IPS-NIHi11 (cell line): Measurements from ENCODE around the gene PEX11B.
"Not testable (repeated sequence)": the region's sequence is repeated elsewhere in the genome, so short reads cannot be mapped to it uniquely, and the experiment has no call there.

Experiments
- DNase-seq: peaks from one replicate; pipeline ENCODE4 v3.0.0; 2012; ENCODE audit warnings: mixed read lengths, low spot score

The PEX11B gene

GRCh38 chr1:145951526-145951925 is 33.0 kb upstream of the PEX11B start:
- no peak for DNase-seq

- no peak for DNase-seq
Measured at GRCh38 chr1:145949219-145949618, 30.7 kb upstream of the PEX11B start.

DNA sequence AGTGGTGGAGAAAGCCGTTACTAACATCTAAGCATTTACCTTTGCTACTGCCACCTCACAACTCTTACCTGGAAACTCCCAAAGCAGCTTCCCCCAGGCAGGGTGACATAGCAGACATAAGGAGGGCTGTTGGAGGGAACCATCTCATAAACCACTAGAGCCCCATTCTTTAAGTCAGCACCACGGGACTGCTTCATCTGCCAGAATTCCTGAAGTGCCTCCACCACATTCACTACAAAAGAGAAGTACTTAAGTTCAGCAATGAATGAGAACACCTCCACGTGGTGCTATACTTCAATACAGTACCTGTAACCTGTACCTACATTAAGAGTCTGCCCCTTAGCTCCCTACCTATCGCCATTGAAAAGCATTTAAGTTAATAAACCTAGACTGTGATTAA is 29.0 kb upstream of the PEX11B start:
- peak; percentile 72 for DNase-seq

DNA sequence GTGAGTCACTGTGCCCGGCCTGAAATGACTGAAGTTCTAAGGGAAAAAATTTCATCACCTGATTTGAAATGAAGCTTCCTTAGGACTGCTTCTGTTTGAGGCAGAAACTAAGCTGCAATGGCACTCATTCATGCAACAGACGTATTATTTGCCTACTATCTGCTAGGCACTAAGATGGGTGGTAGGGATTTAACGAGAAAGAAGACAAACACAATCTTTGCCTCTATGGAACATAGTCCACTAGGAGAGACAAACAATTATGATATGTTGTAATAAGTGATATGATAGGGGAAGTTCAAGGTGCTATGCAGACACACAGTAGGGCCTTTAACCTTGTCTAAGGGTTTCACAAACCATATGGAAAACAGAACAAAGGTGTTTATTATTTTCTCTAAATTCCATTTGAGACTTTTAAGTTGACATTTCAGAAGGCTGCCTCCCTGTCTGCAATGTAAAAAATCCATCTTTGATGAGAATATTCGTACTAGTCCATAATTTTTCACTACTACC is 28.0 kb upstream of the PEX11B start:
- no peak for DNase-seq

DNA sequence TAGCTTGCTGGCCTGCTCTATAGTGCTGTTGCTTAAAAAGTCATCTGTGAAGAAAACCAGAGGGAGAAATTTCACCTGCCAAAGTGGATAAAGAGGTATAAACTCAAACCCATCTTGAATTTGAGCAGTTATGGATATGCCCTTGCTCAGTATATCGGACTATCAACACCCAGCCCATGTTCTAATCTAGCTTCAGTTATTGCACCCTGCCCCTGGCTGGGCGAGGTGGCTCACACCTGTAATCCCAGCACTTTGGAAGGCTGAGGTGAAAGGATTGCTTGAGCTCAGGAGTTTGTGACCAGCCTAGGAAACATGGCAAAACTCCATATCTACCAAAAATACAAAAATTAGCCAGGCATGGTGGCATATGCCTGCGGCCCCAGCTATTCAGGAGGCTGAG is 26.0 kb upstream of the PEX11B start:
- no peak for DNase-seq

GRCh38 chr1:145942871-145943270 is 24.4 kb upstream of the PEX11B start:
- no peak for DNase-seq

GRCh38 chr1:145942405-145942804 is 23.9 kb upstream of the PEX11B start:
- no peak for DNase-seq

DNA sequence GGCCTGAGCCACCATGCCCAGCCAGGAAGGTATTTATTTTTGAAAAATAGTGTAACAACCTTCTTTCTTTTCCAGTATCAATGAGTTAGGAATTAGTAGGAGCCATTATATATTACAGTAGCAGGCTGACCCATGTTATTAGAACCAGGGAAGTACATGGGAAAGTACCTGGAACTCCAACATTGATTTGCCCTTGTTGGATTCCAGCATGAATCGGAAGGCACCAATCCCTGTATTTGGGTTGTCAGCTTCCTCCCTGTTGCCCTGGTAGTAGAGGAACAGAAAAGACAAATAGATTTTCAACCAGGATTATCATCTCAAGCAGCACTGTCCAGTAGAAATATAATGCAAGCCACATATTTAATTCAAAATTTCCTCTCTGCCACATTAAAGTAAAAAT is 18.9 kb upstream of the PEX11B start:
- DNase-seq, result no peak

DNA sequence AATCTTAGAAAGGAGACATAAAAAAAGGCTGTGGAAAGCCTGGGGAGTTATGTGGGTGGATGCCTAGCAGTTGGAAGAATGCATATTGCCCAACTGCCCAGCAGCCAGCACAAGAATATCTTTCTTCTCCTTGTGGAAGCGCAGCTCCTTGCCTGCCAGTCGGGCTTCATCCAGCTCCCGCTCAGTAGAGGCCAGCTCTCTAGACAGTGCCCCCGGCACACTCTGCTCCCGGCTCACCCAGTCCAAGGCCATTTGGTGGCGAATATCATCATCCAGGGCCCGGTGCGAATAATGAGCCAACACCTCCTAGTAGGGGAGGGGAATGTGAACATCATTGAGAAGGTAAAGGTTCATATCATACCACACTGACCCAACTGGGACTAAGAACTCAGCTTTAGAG is 17.7 kb upstream of the PEX11B start:
- DNase-seq, result no peak

GRCh38 chr1:145935708-145936107 is 17.2 kb upstream of the PEX11B start:
- DNase-seq, result no peak

- DNase-seq, result not testable (repeated sequence)
Measured at GRCh38 chr1:145932522-145933009, 14.0 kb upstream of the PEX11B start.

GRCh38 chr1:145927916-145928643 is 9.6 kb upstream of the PEX11B start:
- DNase-seq, result no peak

- DNase-seq, result peak; percentile 86
Measured at GRCh38 chr1:145927063-145927886, 8.8 kb upstream of the PEX11B start, which contains the start of gene RBM8A. TSS of gene RBM8A (minus strand) at chr1:145927484. CDS start at chr1:145927426, 58 bp downstream.

DNA sequence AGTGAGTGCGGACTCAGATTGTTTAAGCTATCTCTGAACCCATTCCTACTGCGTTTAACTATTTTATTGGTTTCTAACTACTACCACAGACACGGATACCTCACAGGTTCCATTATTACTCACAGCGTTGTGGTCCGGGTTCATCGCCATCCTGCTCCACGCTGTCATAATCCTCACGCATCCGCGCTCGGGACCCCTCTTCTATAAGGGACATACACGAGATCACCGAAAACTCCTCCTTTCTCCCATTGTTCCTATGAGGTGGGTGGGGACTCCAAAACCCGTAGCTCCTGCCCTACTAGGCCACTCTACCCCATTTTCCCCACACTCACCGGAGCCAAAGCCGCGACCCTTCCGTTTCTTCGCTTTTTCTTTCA is 8.2 kb upstream of the PEX11B start:
- no peak for DNase-seq

DNA sequence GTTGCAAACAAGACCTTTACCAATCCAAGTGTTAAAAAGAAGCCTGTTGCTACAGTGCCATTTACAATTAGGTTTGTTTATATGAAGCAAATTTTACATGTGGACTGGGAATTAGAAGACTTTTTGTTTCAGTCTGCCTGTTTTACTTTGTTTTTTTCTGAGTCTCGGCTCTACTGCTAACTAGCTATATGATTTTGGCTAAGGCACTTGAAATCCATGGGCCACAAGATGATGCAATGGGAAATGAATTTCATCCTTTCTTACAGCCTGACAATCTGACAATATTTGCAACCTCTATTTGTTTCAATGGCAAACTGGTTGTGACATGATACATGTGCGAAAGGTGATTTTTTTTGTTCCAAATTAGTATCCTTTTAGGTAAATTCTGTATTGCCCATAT is 3.7 kb upstream of the PEX11B start:
- no peak for DNase-seq

DNA sequence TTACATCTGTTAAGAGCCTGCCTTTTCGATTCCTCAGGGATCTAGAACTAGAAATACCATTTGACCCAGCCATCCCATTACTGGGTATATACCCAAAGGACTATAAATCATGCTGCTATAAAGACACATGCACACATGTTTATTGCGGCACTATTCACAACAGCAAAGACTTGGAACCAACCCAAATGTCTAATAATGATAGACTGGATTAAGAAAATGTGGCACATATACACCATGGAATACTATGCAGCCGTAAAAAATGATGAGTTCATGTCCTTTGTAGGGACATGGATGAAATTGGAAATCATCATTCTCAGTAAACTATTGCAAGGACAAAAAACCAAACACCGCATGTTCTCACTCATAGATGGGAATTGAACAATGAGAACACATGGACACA is 1.8 kb upstream of the PEX11B start:
- not testable (repeated sequence) for DNase-seq

DNA sequence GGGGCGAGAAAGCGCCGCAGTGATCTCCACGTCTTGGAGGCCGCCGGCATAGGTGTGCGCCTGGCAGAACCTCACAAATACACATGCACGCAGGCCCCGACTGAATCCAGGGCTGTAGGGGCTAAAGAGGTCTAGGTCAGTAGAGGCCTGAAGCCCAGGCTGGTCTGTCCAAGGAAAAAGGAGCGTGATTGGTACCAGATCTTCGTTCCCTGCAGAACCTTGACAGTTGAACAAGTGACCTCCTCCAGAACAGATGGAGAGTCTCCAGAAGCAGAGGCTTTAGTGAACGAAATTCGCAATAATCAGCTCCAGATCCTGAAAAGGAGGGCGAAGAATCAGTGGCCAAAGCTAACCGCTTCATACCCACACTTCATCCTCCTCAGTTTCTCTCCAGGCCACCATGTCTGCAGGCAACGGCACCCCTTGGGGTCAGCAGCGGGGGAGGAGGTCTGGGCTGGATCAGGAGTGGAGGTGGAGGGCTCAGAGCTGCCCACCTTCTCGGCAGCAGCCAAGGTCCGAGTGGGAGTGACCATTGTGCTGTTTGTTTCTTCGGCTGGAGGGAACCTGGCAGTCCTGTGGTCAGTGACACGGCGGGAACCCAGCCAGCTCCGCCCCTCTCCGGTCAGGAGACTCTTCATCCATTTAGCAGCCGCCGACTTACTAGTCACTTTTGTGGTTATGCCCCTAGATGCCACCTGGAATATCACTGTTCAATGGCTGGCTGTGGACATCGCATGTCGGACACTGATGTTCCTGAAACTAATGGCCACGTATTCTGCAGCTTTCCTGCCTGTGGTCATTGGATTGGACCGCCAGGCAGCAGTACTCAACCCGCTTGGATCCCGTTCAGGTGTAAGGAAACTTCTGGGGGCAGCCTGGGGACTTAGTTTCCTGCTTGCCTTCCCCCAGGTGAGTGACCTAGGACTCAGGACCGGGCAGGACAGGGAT is 749 bp upstream of the PEX11B start:
- peak; percentile 50 for DNase-seq

DNA sequence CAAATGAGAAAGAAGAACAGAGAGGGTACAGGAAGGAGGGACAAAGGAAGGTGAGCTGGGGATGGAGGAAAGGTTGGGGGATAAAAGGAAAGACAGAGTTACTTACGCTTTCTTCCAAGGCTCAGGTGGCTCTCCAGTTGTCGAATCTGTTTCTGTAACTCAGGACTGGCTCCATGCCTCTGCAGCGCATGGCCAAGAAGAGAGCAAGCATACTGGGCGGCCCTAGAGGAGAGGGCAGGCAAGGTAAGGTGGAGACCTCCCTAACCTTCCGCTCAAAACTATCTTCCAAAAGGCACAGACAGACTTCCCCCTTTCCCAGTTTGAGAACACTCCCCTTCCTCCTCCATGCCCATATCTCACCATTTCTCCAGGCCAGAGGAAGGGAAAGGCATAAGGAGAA is 922 bp downstream of the PEX11B start:
- no peak for DNase-seq

DNA sequence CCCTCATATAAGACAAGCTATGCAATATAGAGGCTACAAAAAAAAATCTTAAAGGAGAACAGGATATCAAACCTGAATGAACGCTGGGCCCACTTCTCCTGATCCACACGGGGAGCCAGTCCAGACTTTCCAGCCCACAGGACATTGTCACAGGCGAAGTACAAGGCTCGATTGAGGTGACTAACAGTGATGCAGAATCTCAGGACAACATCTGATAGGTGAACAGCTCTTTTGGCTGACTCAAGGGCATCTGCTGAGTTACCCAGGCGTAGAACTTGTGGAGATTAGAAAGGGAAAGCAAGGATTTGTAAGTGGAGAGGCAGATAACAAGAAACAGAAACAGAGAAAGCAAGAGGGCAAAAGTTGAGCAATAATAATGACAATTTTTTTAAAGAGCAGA is 1.8 kb downstream of the PEX11B start:
- DNase-seq, result no peak

- DNase-seq, result no peak
Measured at GRCh38 chr1:145912128-145912641, 6.3 kb downstream of the PEX11B start.

- no peak for DNase-seq
Measured at GRCh38 chr1:145908653-145909052, 9.9 kb downstream of the PEX11B start.
